H9 (cell line): ENCODE measurements around the gene NEDD4L. TPM values are rescaled to one million over a fixed set of nuclear protein-coding genes. Genes with fewer than 3 reads are reported as not detected.

Experiments used
- DNase-seq: peaks from one replicate; pipeline ENCODE4 v3.0.0-alpha.2; 2017
- H2AFZ ChIP-seq: one replicate; pipeline ENCODE4 v1.6.1; 2013; ENCODE audit warnings: mild to moderate bottlenecking, low read length, control low read depth, moderate library complexity
- H2AK5ac ChIP-seq: 2 replicates; pipeline ENCODE4 v1.6.1; 2013; ENCODE audit warnings: low read length, control low read depth, mixed read lengths; ENCODE audit not compliant: insufficient read length
- H2BK120ac ChIP-seq: one replicate; pipeline ENCODE4 v1.6.1; 2013; ENCODE audit warnings: low read depth, mild to moderate bottlenecking, low read length, control low read depth, inconsistent platforms; ENCODE audit not compliant: poor library complexity, severe bottlenecking
- H2BK12ac ChIP-seq: 2 replicates; pipeline ENCODE4 v1.6.1; 2013; ENCODE audit warnings: low read length, control low read depth, mixed read lengths, low read depth; ENCODE audit not compliant: insufficient read length
- H2BK15ac ChIP-seq: 2 replicates; pipeline ENCODE4 v1.6.1; 2013; ENCODE audit warnings: low read depth, low read length, control low read depth
- H2BK20ac ChIP-seq: one replicate; pipeline ENCODE4 v1.6.1; 2013; ENCODE audit warnings: low read depth, mild to moderate bottlenecking, low read length, control low read depth, inconsistent platforms; ENCODE audit not compliant: poor library complexity, severe bottlenecking
- H2BK5ac ChIP-seq: 2 replicates; pipeline ENCODE4 v1.6.1; 2013; ENCODE audit warnings: low read length, control low read depth, mixed read lengths; ENCODE audit not compliant: insufficient read length
- H3K14ac ChIP-seq: 2 replicates; pipeline ENCODE4 v1.6.1; 2013; ENCODE audit warnings: low read length, control low read depth; ENCODE audit not compliant: insufficient read depth
- H3K18ac ChIP-seq: 2 replicates; pipeline ENCODE4 v1.6.1; 2013; ENCODE audit warnings: low read depth, mild to moderate bottlenecking, mixed read lengths, low read length, control low read depth; ENCODE audit not compliant: insufficient read length
- H3K23ac ChIP-seq: 2 replicates; pipeline ENCODE4 v1.6.1; 2013; ENCODE audit warnings: low read length, control low read depth, mixed read lengths, low read depth; ENCODE audit not compliant: insufficient read length
- H3K23me2 ChIP-seq: 2 replicates; pipeline ENCODE4 v1.6.1; 2013; ENCODE audit warnings: low read depth, mild to moderate bottlenecking, mixed read lengths, low read length, control low read depth; ENCODE audit not compliant: insufficient read length, poor library complexity, severe bottlenecking
- H3K27ac ChIP-seq: 2 replicates; pipeline ENCODE4 v1.5.1; 2013; ENCODE audit warnings: low read length, control low read depth, mixed read lengths, low read depth; ENCODE audit not compliant: insufficient read length
- H3K27me3 ChIP-seq: 2 replicates; pipeline ENCODE4 v1.6.1; 2013; ENCODE audit warnings: low read length, control low read depth, inconsistent platforms; ENCODE audit not compliant: insufficient read depth
- H3K4ac ChIP-seq: 2 replicates; pipeline ENCODE4 v1.6.1; 2013; ENCODE audit warnings: low read depth, mild to moderate bottlenecking, control low read depth, inconsistent platforms, low read length, moderate library complexity
- H3K4me1 ChIP-seq: 2 replicates; pipeline ENCODE4 v1.6.1; 2013; ENCODE audit warnings: low read length, control low read depth, inconsistent platforms; ENCODE audit not compliant: insufficient read depth
- H3K4me2 ChIP-seq: 2 replicates; pipeline ENCODE4 v1.6.1; 2013; ENCODE audit warnings: low read length, control low read depth, mixed read lengths; ENCODE audit not compliant: insufficient read length, insufficient read depth
- H3K56ac ChIP-seq: 2 replicates; pipeline ENCODE4 v1.6.1; 2013; ENCODE audit warnings: low read depth, mild to moderate bottlenecking, mixed read lengths, low read length, control low read depth; ENCODE audit not compliant: insufficient read length
- H3K79me1 ChIP-seq: 2 replicates; pipeline ENCODE4 v1.6.1; 2013; ENCODE audit warnings: low read depth, mild to moderate bottlenecking, moderate library complexity, low read length, control low read depth, inconsistent platforms; ENCODE audit not compliant: insufficient read depth, poor library complexity, severe bottlenecking
- H3K79me2 ChIP-seq: 2 replicates; pipeline ENCODE4 v1.6.1; 2013; ENCODE audit warnings: low read length, control low read depth, inconsistent platforms; ENCODE audit not compliant: insufficient read depth
- H3K9ac ChIP-seq: 2 replicates; pipeline ENCODE4 v1.6.1; 2013; ENCODE audit warnings: low read length, control low read depth, mixed read lengths; ENCODE audit not compliant: insufficient read length; ENCODE audit errors: extremely low read depth
- H3K9me3 ChIP-seq: one replicate; pipeline ENCODE4 v1.6.1; 2013; ENCODE audit warnings: low read depth, low read length, inconsistent platforms; ENCODE audit not compliant: control insufficient read depth
- H3T11ph ChIP-seq: one replicate; pipeline ENCODE4 v1.6.1; 2013; ENCODE audit warnings: mild to moderate bottlenecking, low read length, control low read depth, inconsistent platforms
- H4K20me1 ChIP-seq: one replicate; pipeline ENCODE4 v1.6.1; 2013; ENCODE audit not compliant: control insufficient read depth, insufficient read length, insufficient read depth
- H4K5ac ChIP-seq: 2 replicates; pipeline ENCODE4 v1.6.1; 2013; ENCODE audit warnings: low read depth, mild to moderate bottlenecking, mixed read lengths, low read length, control low read depth; ENCODE audit not compliant: insufficient read length
- H4K8ac ChIP-seq: replicated peaks from 2 replicates; pipeline ENCODE4 v1.6.1; 2013; ENCODE audit warnings: low read length, control low read depth, mixed read lengths, low read depth; ENCODE audit not compliant: insufficient read length
- H4K91ac ChIP-seq: 2 replicates; pipeline ENCODE4 v1.6.1; 2013; ENCODE audit warnings: low read depth, mild to moderate bottlenecking, moderate library complexity, mixed read lengths, low read length, control low read depth; ENCODE audit not compliant: insufficient read length
- H3K27ac Mint-ChIP-seq, 3 experiments: 2 replicates in 2 of 3; 3 replicates in 1 of 3; pipeline ENCODE4 v1.8.0; 2020 to 2021; ENCODE audit warnings: mixed read lengths in 3 of 3, mild to moderate bottlenecking in 1 of 3, moderate library complexity in 1 of 3
- H3K27me3 Mint-ChIP-seq: 2 replicates; pipeline ENCODE4 v1.8.0; 2021; ENCODE audit warnings: low read depth, mild to moderate bottlenecking, moderate library complexity, mixed read lengths
- H3K36me3 Mint-ChIP-seq, 3 experiments: 2 replicates in 2 of 3; 3 replicates in 1 of 3; pipeline ENCODE4 v1.8.0; 2020 to 2021; ENCODE audit warnings: low read depth in 3 of 3, mixed read lengths in 3 of 3; ENCODE audit not compliant: insufficient read depth in 1 of 3
- H3K4me1 Mint-ChIP-seq, 2 experiments: 2 replicates each; pipeline ENCODE4 v1.8.0; 2020; ENCODE audit warnings: mixed read lengths in 2 of 2
- H3K4me3 Mint-ChIP-seq, 2 experiments: 2 replicates in 1 of 2; 3 replicates in 1 of 2; pipeline ENCODE4 v1.8.0; 2020 to 2021; ENCODE audit warnings: mild to moderate bottlenecking in 2 of 2, mixed read lengths in 2 of 2, moderate library complexity in 1 of 2
- H3K9me3 Mint-ChIP-seq, 2 experiments: 2 replicates in 1 of 2; 3 replicates in 1 of 2; pipeline ENCODE4 v1.8.0; 2020; ENCODE audit warnings: mild to moderate bottlenecking in 2 of 2, mixed read lengths in 2 of 2, moderate library complexity in 1 of 2
- WGBS: extraction: QIAGEN DNeasy Blood & Tissue Kit; methylation state at CpG from one replicate; pipeline ENCODE4 v1.1.7; 2013; ENCODE audit warnings: missing lambda C conversion rate, low lambda C conversion rate, mixed read lengths; ENCODE audit not compliant: insufficient read length; ENCODE audit errors: extremely low coverage; 5-methylcytosine and 5-hydroxymethylcytosine counted together
- total RNA-seq: library from RNA; stranded (reverse); gene quantifications from 2 replicates; pipeline ENCODE4 v1.2.1, GENCODE V29; 2021
- TF ChIP-seq, protein P1 (sequence below): fragments of 200-600 bp; sonication (generic); conservative IDR thresholded peaks from 3 replicates; pipeline ENCODE4 v1.8.0; 2021; ENCODE audit warnings: antibody characterized with exemption, mild to moderate bottlenecking

Gene NEDD4L
- total RNA-seq, 1 experiment from 2014 or later: 76.3 TPM

GRCh38 chr18:58243401-58243800 lies 199.4 kb downstream of the NEDD4L start:
- Histone ChIP-seq H3K14ac (no peak overlapping the region), H3K9me3 (no peaks in the 10 kb centered on the region), H4K20me1 (no peaks in the 10 kb centered on the region), H4K91ac (no peak overlapping the region), H3K4me2 (no peak overlapping the region), H2BK5ac (no peak overlapping the region), H3K27ac (no peak overlapping the region), H3T11ph (no peak overlapping the region), H2BK120ac (no peak overlapping the region), H2AFZ (no peak overlapping the region), H3K27me3 (no peaks in the 10 kb centered on the region), H2BK15ac (no peak overlapping the region), H3K56ac (no peak overlapping the region), H4K5ac (no peak overlapping the region), H3K23me2 (no peaks in the 10 kb centered on the region), H3K4me1 (no peaks in the 10 kb centered on the region; the same call in 1 of the 2 replicates), H4K8ac (no peak overlapping the region), H3K79me1 (peaks cover 3% of the 10 kb centered on the region), H2BK20ac (no peak overlapping the region), H3K79me2 (no peaks in the 10 kb centered on the region; the same call in 1 of the 2 replicates), H3K18ac (no peak overlapping the region), H3K9ac (no peak overlapping the region), H2BK12ac (no peak overlapping the region), H2AK5ac (no peak overlapping the region), H3K4ac (no peak overlapping the region), H3K23ac (no peak overlapping the region)
- Mint-ChIP-seq H3K9me3 (no peaks in the 10 kb centered on the region), H3K4me1 (peaks cover 27 to 31% of the 10 kb centered on the region in 2 experiments), H3K27me3 (no peaks in the 10 kb centered on the region), H3K36me3 (no peaks in the 10 kb centered on the region), H3K4me3 (no peak overlapping the region), H3K27ac (no peak overlapping the region)
- DNase-seq: no peak
- no CpG with 5 or more reads among the region's 5 CpGs for WGBS
- TF ChIP-seq, protein P1, sequence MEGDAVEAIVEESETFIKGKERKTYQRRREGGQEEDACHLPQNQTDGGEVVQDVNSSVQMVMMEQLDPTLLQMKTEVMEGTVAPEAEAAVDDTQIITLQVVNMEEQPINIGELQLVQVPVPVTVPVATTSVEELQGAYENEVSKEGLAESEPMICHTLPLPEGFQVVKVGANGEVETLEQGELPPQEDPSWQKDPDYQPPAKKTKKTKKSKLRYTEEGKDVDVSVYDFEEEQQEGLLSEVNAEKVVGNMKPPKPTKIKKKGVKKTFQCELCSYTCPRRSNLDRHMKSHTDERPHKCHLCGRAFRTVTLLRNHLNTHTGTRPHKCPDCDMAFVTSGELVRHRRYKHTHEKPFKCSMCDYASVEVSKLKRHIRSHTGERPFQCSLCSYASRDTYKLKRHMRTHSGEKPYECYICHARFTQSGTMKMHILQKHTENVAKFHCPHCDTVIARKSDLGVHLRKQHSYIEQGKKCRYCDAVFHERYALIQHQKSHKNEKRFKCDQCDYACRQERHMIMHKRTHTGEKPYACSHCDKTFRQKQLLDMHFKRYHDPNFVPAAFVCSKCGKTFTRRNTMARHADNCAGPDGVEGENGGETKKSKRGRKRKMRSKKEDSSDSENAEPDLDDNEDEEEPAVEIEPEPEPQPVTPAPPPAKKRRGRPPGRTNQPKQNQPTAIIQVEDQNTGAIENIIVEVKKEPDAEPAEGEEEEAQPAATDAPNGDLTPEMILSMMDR: no peak
